ENCODE results near the gene CDH12. TPM values are rescaled to one million over a fixed set of nuclear protein-coding genes. Genes with fewer than 3 reads are reported as not detected.
A peak's percentile ranks its signal among the peaks of the same experiment; 100 is the strongest.

The CDH12 gene
- total RNA-seq, 2 donors from 2014 or later: 0.14 to 1.0 TPM

- intact Hi-C loops (cut with DNase I): no loop called here
- Histone ChIP-seq H3K36me3 (no peaks in the 10 kb centered on the region), H3K27ac (no peak overlapping the region), H3K27me3 (replicated peaks; ENCODE audit: insufficient read depth) (no peaks in the 10 kb centered on the region), H3K9me3 (no peaks in the 10 kb centered on the region), H3K4me1 (replicated peaks) (no peaks in the 10 kb centered on the region), H3K4me3 (no peak overlapping the region)
- 63% methylated on average over 1 of the region's 1 CpG for WGBS
- DNase-seq (ENCODE audit: low spot score): no peak
- TF ChIP-seq CTCF (IDR thresholded peaks at IDR 0.05): no peak
- no peak for TF ChIP-seq POLR2AphosphoS5 (IDR thresholded peaks at IDR 0.05)
- no peak for TF ChIP-seq POLR2A (IDR thresholded peaks at IDR 0.05)
Observed at GRCh38 chr5:21931116-21931515, 922.0 kb downstream of the CDH12 start.

- Histone ChIP-seq H3K36me3 (no peaks in the 10 kb centered on the region), H3K9me3 (no peaks in the 10 kb centered on the region), H3K27ac (no peak overlapping the region), H3K4me3 (no peak overlapping the region), H3K27me3 (replicated peaks; ENCODE audit: insufficient read depth) (no peaks in the 10 kb centered on the region), H3K4me1 (replicated peaks) (no peaks in the 10 kb centered on the region)
- TF ChIP-seq POLR2A (IDR thresholded peaks at IDR 0.05) (no peak), CTCF (IDR thresholded peaks at IDR 0.05) (peak in 3 of 4 experiments; percentile 7 to 30 (median 24))
- DNase-seq (ENCODE audit: low spot score): no peak
- WGBS: 20% methylated on average over 8 of the region's 8 CpGs
- intact Hi-C loops (cut with DNase I): no loop called here
Observed at GRCh38 chr5:21919414-21920022, 933.6 kb downstream of the CDH12 start.

- no peak overlapping the region for H3K27ac ChIP-seq
- 80% methylated on average over 2 of the region's 2 CpGs for WGBS
- no peaks in the 10 kb centered on the region for H3K36me3 ChIP-seq
- no peaks in the 10 kb centered on the region for H3K4me1 ChIP-seq (replicated peaks)
- DNase-seq (ENCODE audit: low spot score): no peak
- no peaks in the 10 kb centered on the region for H3K27me3 ChIP-seq (replicated peaks; ENCODE audit: insufficient read depth)
- no peak for TF ChIP-seq POLR2AphosphoS5 (IDR thresholded peaks at IDR 0.05)
- TF ChIP-seq POLR2A (IDR thresholded peaks at IDR 0.05): no peak
- TF ChIP-seq CTCF (IDR thresholded peaks at IDR 0.05): no peak
- intact Hi-C loops (cut with DNase I): no loop called here
- H3K9me3 ChIP-seq: no peaks in the 10 kb centered on the region
- H3K4me3 ChIP-seq: no peak overlapping the region
Observed at GRCh38 chr5:21918451-21918850, 934.7 kb downstream of the CDH12 start.

- no peak for DNase-seq (ENCODE audit: low spot score)
- no peaks in the 10 kb centered on the region for H3K9me3 ChIP-seq
- H3K27ac ChIP-seq: no peak overlapping the region
- TF ChIP-seq CTCF (IDR thresholded peaks at IDR 0.05): no peak
- TF ChIP-seq POLR2AphosphoS5 (IDR thresholded peaks at IDR 0.05): no peak
- no peak for TF ChIP-seq POLR2A (IDR thresholded peaks at IDR 0.05)
- H3K36me3 ChIP-seq: no peaks in the 10 kb centered on the region
- H3K4me3 ChIP-seq: no peak overlapping the region
- no peaks in the 10 kb centered on the region for H3K27me3 ChIP-seq (replicated peaks; ENCODE audit: insufficient read depth)
- H3K4me1 ChIP-seq (replicated peaks): no peaks in the 10 kb centered on the region
- intact Hi-C loops (cut with DNase I): no loop called here
Observed at GRCh38 chr5:21910731-21911130, 942.4 kb downstream of the CDH12 start.

- Histone ChIP-seq H3K36me3 (no peaks in the 10 kb centered on the region), H3K9me3 (no peaks in the 10 kb centered on the region), H3K27me3 (replicated peaks; ENCODE audit: insufficient read depth) (no peaks in the 10 kb centered on the region), H3K4me1 (replicated peaks) (no peaks in the 10 kb centered on the region), H3K4me3 (no peak overlapping the region), H3K27ac (no peak overlapping the region)
- no peak for TF ChIP-seq POLR2AphosphoS5 (IDR thresholded peaks at IDR 0.05)
- no peak for TF ChIP-seq POLR2A (IDR thresholded peaks at IDR 0.05)
- TF ChIP-seq CTCF (IDR thresholded peaks at IDR 0.05): no peak
- intact Hi-C loops (cut with DNase I): no loop called here
- DNase-seq (ENCODE audit: low spot score): no peak
- WGBS: 48% methylated on average over 3 of the region's 3 CpGs
Observed at GRCh38 chr5:21895766-21896350, 957.3 kb downstream of the CDH12 start.
